Measurements from ENCODE around the gene SLC29A1. TPM values are rescaled to one million over a fixed set of nuclear protein-coding genes. Genes with fewer than 3 reads are reported as not detected.
A peak's percentile ranks its signal among the peaks of the same experiment; 100 is the strongest.

SLC29A1 gene
- total and polyA plus RNA-seq, 2 donors (not counting 3 experiments of a cell fraction or from before 2014, with no cell fraction given): 202 to 539 TPM

DNA sequence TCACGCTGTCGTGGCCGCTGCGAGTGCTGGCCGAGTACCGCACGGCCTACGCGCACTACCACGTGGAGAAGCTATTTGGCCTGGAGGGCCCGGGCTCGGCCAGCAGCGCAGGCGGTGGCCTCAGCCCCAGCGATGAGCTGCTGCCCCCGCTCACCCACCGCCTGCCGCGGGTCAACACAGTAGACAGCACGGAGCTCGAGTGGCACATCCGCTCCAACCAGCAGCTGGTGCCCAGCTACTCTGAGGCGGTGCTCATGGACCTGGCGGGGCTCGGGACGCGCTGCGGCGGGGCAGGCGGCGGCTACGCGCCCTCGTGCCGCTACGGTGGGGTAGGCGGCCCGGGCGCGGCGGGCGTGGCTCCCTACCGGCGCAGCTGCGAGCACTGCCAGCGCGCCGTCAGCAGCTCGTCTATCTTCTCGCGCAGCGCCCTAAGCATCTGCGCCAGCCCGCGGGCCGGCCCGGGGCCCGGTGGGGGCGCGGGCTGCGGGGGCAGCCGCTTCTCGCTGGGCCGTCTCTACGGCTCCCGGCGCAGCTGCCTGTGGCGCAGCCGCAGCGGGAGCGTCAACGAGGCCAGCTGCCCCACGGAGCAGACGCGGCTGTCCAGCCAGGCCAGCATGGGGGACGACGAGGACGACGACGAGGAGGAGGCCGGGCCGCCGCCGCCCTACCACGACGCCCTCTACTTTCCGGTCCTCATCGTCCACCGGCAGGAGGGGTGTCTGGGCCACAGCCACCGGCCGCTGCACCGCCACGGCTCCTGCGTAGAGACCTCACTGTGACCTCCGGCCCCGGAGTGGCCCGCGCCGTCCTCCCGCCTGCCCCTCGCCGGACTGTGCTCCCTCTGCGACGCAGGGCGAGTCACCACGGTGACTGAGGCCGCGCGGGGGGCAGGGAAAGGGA lies 52.6 kb downstream of the SLC29A1 start:
- Histone ChIP-seq H2AFZ (ENCODE audit: low read depth, low read length) (peak overlapping the region; percentile 64), H3K4me1 (ENCODE audit: control insufficient read depth, extremely low read depth, insufficient read depth, low read length) (no peaks in the 10 kb centered on the region), H3K4me3 (replicated peaks in 1 of 3; ENCODE audit: insufficient read depth in 1 of 3, low read depth in 1 of 3, low read length in 3 of 3) (no peak overlapping the region), H3K9ac (replicated peaks; ENCODE audit: extremely low read depth, insufficient read depth, low read length) (no peak overlapping the region), H3K9me1 (replicated peaks; ENCODE audit: control insufficient read depth, extremely low read depth, insufficient read depth, low read length) (no peaks in the 10 kb centered on the region), H3K9me3 (replicated peaks; ENCODE audit: control insufficient read depth, insufficient read depth, low read length) (no peaks in the 10 kb centered on the region), H3K27me3 (ENCODE audit: control insufficient read depth in 2 of 2, insufficient read depth in 2 of 2, low read length in 2 of 2) (peaks cover 28 to 42% of the 10 kb centered on the region in 2 experiments), H3K36me3 (ENCODE audit: control insufficient read depth in 2 of 2, extremely low read depth in 1 of 2, insufficient read depth in 2 of 2, low read length in 2 of 2) (no peaks in the 10 kb centered on the region), H4K20me1 (replicated peaks; ENCODE audit: control insufficient read depth, extremely low read depth, insufficient read depth, low read length) (no peaks in the 10 kb centered on the region), H3K79me2 (ENCODE audit: control insufficient read depth, insufficient read depth, low read length) (no peaks in the 10 kb centered on the region), H3K27ac (ENCODE audit: insufficient read depth, low read depth, low read length) (no peak overlapping the region), H3K4me2 (ENCODE audit: insufficient read depth, low read length) (peak overlapping the region; percentile 28)
- dilution Hi-C loops (cut with MboI; ENCODE audit: extremely low pct_ligation_motif_present, low sequenced_read_pairs): no loop called here
- FAIRE-seq (no peak), DNase-seq (ENCODE audit: low read depth, low spot score) (no peak)
- TF ChIP-seq EZH2 (IDR thresholded peaks at IDR 0.05; ENCODE audit: borderline replicate concordance, low read depth, low read length, severe bottlenecking): peak; percentile 62
- TF ChIP-seq, protein P1, sequence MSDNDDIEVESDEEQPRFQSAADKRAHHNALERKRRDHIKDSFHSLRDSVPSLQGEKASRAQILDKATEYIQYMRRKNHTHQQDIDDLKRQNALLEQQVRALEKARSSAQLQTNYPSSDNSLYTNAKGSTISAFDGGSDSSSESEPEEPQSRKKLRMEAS (IDR thresholded peaks at IDR 0.05; ENCODE audit: insufficient read depth, insufficient read length): no peak
- TF ChIP-seq JUN (IDR thresholded peaks at IDR 0.05; ENCODE audit: borderline replicate concordance, insufficient read depth, insufficient read length, low read depth): no peak
- no peak for TF ChIP-seq GATA2 (IDR thresholded peaks at IDR 0.05; ENCODE audit: insufficient read depth, insufficient read length, low read depth, low read length)
- CTCF ChIA-PET: interaction anchor here (0.7 to 3.0 kb wide), 7 partner anchors 8 to 62 kb away, joined by 3 to 12 read pairs (median 5); partner anchors contain the start of gene AARS2
- intact Hi-C loops (cut with micrococcal nuclease): no loop called here
- POLR2A ChIA-PET: interaction anchor here (0.6 kb wide), 1 partner anchor 13 kb away, joined by 6 read pairs; no protein-coding TSS in a partner anchor
- no TSS peak for BruUV-seq (replicated peaks)
